G401.6 (cell line): Measurements from ENCODE around the gene KRT9.
"Not testable (repeated sequence)": the region's sequence is repeated elsewhere in the genome, so short reads cannot be mapped to it uniquely, and the experiment has no call there.

Source experiments
- FAIRE-seq: peaks from 2 replicates; lab custom pipeline; 2012; peaks lifted over from hg19 to GRCh38; lab: Jason Lieb, UNC

The KRT9 gene

DNA sequence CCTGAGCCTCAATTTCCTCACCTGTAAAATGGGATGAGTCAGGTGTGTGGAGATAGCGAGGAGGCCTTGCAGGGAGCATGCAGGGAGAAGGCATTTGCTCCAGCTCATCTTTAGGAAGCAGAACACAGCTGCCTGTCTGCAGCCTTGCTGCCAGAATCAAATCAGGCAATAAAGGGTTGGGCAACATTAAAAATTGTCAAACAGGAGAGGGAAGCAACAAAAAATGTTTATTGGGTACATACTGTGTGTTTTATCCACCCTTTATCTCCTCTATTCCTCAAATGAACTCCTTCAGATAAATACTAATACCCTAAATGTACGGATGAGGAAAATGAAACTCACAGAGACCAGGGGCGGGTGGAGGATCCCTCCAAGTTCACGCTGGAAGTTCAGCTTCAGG, 28.5 kb upstream of the KRT9 start:
- FAIRE-seq = no peak

GRCh38 chr17:41599680-41600079, 27.8 kb upstream of the KRT9 start:
- no peak for FAIRE-seq

DNA sequence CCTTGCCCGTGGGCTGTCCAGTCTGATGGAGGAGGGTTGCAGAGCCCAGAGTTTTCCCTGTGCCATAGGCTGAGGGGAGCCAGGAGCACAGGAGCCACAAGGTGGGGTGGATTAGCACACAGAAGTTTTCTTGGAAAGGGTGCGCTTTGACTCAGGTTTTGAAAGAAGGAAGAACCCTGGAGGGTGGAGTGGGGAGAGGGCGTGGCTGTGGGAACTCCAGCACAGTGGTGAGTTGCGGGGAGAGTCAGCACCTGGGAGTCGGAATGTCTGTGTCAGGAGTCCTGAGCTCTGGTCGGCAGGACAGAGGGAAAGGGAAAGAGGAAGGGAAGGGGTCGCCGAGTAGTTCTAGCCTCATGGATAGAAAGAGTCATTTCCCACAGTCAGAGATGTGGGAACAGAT, 23.7 kb upstream of the KRT9 start:
- no peak for FAIRE-seq

DNA sequence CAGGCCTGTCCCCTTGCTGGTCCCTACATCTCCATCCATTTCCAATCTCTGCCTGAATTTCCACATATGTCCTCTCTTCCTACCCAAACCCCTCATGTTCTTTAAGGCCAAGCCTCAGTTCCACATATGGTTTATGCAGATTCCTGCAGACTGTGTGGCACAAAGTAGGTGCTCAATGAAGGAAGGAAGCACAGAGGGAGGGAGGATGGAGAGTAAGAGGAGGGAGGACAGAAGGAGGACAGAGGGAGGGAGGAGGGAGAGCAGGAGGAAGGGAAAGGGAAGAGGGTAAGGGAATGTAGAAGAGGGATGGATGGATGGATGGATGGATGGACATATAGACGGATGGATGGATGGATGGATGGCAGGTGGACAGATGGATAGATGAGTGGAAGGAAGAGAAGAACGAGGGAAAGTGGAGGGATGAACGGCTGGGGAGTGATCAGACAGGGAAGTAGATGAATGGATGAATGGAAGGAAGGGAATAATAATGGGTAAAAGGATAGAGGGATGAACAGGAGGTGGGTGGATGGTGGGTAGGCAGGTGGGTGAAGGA, 22.6 kb upstream of the KRT9 start:
- no peak for FAIRE-seq

DNA sequence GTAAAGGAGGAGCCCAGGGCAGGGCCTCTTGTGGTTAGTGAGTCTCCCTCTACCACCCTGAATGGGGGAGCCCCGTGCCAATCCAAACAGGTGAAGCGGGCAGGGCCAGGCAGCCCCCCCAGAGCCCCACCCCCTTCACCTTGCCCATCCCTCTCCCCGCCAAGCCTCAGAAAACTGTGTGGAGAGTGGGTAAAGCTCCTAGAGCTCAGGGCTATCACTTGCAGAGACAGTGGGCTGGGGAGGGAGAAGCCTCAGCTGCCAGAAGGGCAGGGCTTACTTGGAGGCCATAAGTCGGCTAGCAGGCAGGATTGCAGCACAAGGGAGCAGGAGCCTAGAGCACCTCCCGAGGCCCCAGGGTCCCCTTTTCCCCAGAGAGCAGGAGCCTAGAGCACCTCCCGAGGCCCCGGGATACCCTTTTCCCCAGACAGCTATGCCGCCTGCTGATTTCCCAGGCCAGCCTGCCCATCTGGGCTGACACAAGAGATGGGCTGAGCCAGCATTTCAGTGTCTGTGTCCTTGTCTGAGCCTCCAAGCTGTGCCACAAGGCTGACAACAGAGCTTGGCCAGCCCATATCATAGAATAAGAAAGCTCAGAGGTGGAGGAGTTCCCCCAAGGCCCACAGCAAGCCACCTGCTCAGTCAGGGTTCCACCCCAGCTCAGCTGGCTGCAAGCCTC, 21.6 kb upstream of the KRT9 start:
- no peak for FAIRE-seq

DNA sequence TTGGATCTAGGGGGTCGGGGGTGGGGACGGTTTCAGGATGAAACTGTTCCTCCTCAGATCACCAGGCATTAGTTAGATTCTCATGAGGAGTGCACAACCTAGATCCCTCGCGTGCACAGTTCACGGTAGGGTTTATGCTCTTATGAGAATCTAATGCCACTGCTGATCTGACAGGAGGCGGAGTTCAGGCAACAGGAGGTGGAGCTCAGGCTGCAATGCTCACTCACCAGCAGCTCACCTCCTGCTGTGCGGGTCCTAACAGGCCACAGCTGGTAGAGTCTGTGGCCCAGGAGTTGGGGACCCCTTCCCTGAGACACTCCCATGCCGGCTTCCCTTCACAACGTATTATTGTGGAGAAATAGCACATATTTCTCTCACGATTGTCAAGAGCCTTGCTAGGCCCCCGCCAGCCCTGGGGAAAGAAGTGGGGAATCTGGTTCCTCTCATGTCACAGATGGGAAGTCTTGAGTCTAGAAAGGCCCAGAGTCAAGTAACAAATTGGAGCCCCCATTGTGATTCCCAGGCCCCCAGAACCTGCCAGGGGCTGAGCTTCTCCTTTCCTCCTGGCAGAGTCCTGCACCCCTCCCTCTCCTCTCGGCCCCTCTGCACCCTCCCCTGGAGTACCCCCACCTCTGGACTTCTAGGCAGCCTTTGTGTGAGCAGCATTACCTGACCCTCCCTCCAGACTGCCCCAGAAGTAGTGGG, 20.9 kb upstream of the KRT9 start:
- FAIRE-seq = no peak

- FAIRE-seq = no peak
Measured at GRCh38 chr17:41589301-41589700, 17.4 kb upstream of the KRT9 start.

DNA sequence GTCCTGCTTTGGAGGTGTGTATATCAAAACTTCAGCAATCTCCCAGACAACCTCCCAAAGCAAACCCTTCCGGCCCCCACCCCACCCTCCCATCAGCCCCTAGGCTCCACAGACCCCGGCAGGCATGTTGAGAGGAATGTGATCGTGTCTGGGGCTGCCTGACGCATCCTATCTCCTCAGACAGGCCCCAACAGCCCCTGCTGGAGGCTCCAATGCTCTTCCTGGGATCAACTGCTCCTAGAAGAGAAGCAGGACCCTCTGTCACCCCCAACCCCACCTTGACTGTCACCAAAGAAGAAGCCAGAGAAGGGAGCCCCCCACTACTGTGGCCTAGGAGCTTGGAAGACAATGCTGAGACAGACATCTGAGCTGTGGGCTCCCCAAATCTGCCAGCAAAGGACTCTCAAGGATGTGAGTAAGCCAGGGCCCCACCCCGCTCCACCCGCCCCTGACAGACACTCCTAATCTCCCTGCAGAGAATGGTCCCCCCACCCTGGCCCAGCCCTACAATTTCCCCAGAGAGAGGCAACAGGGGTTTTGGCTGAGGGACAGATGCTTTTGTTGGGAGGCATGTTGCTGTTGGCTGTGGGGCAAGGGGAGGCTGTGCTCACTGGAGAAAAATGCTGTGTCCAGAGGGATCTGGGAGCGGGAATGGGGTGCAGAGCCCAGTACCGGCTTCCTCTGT, 16.4 kb upstream of the KRT9 start:
- FAIRE-seq = no peak

DNA sequence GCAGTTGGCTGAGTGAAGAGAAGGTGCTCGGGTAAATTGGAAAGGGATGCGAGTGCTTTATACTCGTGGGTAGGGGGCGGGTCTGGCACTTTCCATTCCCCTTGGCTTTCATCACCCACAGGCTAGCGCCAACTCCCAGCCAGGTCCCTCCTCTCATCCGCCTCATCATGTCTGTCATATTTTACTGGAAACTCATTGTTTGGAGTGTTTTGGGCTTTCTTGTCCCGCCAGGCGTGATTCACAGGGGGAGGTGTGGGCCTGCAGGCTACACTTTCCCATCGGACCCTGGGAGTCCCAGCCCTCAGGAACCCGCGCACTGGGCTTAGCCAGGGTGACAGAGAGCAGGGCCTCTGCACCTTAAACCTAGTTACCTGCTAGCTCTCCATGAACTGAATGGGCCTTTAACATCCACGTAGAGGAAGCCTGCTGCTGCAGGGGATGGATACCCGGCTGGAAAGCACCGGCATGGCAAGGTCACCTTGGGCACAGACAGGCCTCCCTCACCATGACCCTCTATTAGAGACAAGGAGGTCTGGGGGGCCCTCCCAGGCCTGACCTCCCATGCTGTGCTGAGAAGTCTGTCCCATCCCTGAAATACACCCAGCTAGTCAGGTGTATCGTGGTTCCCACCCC, 15.1 kb upstream of the KRT9 start, which contains the start of gene KRT14:
Gene KRT14, minus strand, starts transcription at position 33 of the 633 bp plus-strand sequence. CDS start 61 bp downstream, outside the sequence.
- FAIRE-seq = no peak

GRCh38 chr17:41585301-41586056, 13.6 kb upstream of the KRT9 start:
- FAIRE-seq = no peak

GRCh38 chr17:41584331-41584927, 12.6 kb upstream of the KRT9 start:
- not testable (repeated sequence) for FAIRE-seq

DNA sequence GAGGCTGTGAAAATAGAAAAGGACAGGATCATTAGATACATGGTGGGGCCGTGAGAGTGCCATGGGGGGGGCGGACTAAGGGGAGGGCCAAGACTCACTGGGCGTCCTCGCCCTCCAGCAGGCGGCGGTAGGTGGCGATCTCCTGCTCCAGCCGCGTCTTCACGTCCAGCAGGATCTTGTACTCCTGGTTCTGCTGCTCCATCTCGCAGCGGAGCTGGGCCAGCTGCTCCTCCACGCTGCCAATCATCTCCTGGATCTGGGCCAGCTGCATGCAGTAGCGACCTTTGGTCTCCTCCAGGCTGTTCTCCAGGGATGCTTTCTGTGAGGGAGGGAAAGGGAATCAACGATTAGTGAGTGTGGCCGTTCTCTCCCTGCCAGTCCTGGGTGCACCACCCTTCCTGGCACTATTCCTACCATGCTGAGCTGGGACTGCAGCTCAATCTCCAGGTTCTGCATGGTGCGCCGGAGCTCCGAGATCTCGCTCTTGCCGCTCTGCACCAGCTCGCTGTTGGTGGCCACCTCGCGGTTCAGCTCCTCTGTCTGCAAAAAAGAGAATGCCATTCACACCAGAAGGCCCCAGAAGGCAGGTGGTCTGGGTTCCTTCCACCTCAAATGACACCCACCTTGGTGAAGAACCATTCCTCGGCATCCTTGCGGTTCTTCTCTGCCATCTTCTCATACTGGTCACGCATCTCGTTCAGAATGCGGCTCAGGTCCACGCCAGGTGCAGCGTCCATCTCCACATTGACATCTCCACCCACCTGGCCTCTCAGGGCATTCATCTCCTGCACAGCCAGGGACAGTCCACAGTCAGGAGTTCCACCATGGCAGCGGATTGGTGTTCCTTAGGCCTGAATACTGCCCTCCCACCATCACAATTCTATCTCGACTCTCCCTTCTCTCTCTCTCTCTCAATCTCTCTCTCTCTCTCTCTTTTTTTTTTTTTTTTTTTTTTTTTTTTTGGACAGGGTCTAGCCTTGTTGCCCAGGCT, 11.6 kb upstream of the KRT9 start:
- FAIRE-seq = no peak

- not testable (repeated sequence) for FAIRE-seq
Measured at GRCh38 chr17:41582061-41582968, 10.5 kb upstream of the KRT9 start.

DNA sequence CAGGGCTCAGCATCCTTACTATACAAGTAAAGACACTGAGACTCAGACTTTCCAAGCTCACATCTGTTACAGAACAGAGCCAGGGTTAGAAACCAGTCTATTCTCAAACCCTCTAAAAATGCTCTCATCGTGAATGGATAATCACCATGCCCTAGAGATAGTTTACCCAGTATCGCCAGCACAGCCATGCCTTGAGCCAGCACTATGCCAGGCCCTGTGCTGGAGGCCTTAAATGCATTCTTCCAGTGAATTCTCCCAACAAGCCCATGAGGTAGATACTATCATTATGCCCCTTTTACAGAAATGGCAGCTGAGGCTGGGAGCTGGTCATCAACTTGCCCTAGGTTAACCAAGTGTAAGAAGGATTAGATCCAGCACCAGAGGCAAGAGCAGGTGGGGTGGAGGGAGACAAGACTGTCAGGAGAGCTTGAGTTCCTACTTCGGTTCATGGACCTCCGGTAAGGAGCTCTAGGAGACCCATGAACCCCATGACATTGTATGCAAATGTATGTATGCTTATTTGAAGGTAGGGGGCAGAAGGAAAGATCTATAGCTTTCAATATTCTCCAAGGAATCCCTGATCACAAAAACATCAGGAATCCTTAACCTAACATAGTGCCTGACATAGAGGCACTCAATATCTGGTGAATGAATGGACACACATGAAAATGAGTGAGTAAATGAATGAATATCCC, 9.7 kb upstream of the KRT9 start:
- no peak for FAIRE-seq

DNA sequence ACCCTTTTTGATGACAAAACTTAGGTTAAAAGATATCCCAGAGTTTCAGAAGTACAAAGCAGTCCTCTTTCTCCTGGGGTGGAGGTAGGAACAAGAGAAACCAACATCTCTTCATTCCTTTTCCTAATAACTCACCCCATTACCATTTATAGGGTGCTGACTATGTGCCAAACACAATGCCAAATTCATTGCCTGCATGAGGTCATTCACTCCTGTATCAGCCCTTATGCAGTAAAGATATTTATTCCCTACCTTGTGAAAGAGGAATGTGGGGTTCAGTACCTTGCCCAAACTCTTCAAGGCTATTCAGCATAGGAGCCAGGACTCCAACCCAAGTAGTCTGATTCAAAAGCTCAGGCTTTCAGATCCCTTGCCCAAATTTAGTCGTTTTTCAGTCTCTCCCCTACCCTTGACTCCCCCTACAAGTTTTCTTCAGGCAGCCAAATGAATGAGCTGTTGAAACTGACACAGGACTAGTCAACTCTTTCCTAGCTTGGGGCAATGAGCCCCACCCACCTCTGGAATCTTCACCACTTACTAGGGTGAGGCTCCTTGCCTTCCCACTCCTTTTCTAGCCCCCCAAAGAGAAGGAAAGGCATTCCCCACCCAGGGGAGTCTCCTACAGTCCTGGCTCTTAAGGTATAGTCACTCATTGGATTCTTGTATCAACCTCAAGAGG, 9.0 kb upstream of the KRT9 start:
- no peak for FAIRE-seq

DNA sequence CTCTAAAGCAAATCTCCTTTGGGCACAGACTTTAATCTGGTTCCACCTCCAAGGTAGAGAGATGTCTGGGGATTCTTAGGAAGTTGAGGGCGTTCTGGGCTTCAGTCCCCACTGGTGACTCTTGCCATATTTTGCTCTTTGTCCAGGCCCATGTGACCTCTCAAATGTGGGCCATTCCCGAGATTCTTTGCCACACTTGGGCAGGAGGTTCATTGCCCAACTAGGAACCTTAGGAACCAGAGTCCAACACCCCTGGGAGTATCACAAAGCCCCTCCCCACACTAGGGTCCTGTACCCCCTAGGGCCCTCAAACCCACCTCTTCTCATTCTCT, 8.4 kb upstream of the KRT9 start:
- FAIRE-seq = no peak

DNA sequence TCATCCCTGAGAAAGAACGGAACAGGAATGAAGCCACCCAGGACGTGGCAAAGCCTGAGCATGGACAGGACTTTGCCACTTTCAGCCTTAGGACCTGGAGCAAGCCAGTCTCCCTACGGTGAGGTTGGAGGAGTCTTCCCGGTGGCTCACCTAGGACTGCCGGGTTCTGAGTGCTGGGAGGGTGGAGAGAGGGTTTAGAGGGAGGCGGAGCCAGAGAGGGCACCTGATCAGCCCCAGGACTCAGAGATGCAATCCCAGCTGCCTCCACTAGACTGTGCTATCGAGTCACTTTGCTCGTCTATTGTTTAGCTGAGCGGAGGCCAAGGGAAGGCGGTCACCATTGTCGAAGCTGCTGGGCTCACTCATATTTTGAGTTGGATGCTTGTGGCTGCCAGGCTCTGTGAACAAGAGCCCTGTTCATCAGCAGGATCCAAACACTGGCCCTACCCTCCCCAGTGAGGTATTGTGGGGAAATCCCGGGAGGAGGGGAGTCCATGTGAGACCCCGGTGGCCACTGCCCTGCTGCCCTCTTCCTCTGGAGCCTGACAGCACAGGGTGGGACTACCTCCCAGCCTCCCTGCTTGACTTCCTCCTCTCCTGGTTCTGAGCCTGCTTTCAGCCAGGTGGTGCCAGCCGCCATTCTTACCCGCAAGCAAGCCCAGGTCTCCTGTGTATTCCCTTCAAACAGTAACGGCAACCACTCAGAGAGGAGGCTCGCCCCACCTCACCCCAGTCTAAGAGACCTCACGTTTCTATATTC, 7.8 kb upstream of the KRT9 start:
- FAIRE-seq = peak; percentile 86
